Medulla oblongata (tissue), 1 donor: ENCODE measurements around the gene PRKCZ.

Source experiments
- DNase-seq: peaks from one replicate; pipeline ENCODE4 v3.0.0-alpha.2; 2015; ENCODE audit errors: extremely low spot score

PRKCZ gene

DNA sequence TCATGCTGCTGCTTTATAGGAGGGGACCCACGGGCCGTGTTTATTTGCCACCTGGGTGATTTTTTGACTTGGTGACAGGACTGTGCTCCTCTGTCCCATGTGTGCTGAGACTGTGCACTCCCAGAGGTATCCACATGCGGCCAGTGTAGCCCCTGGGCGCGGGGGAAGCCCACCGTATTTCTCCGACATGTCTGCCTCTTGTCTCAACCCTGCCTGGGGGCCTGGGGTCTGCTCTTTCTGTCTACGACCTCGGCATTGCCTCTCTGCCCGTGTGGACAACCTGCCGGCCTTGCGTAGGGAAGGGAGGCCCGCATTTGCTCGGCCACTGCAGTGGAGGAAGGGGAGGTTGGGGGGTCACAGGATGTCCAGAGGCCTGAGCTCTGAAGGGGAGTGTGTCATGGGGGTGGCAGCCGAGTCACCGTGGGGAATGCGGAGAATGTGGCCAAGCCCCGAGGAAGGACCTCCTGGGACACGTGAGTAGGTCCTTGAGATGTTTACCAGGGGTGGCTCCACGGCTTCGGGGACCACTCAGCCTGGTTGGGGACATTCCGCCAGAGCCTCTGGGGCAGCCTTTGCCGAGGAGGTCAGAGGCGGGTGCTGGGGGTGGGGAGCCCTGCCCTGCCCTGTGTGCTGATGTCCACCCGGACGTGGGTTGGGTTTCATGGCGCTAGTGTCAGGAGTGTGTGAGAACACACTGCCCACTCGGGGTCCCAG is 11.0 kb downstream of the PRKCZ start:
- DNase-seq, result no peak

DNA sequence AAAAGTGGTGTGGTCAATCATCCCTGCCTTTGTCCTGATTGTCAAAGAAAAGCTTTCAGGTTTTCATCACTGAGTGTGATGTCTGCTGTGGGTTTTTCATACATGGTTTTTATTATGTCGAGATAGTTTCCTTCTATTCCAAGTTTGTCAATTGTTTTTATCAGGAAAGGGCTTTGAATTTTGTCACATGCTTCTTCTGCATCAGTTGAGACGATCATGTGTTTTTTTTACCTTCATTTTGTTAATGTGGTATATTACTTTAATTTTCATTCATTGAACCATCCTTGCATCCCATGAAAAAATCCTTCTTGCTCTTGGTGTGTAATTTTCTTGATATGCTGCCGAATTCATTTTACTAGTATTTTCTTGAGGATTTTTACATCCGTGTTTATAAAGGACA is 15.5 kb downstream of the PRKCZ start:
- DNase-seq, result no peak

DNA sequence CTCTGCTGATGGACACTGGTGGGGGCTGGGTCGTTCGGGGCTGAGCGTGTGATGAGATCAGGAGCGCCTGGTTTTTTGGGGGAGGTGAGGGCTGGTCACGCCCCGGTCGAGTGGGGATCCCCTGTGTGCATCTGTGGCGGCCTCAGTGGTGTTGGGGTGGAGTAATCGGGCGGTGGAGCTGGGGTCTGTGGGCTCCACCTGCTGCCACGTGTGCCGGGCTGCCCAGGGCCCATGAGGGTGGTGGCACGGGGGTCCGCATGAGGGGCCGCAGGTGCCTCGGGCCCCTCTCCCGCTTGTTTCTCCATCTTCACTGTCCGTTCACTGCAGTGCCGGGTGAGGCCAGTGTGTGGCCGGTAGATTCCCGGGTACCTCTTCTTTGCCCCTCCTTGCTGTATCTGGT is 17.2 kb downstream of the PRKCZ start:
- no peak for DNase-seq

DNA sequence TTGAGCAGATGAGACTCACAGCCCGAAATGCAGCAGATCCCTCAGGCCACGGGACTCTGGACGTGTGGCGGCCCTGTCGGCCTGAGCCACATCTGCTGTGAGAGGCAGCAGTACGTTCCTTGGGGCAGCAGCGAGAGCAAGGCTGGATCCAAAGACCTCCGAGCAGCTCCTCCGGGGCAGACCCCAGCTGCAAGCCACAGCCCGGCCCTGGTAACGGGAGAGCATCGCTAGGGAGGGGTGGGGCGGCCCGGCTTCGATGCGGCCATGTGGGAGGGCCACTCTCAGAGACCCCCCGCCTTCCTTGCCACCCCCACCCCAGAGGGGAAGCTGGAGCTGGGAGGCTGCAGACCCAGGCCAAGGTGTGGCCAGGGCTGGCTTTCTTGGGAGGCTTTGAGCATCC is 17.8 kb downstream of the PRKCZ start:
- DNase-seq, result no peak

DNA sequence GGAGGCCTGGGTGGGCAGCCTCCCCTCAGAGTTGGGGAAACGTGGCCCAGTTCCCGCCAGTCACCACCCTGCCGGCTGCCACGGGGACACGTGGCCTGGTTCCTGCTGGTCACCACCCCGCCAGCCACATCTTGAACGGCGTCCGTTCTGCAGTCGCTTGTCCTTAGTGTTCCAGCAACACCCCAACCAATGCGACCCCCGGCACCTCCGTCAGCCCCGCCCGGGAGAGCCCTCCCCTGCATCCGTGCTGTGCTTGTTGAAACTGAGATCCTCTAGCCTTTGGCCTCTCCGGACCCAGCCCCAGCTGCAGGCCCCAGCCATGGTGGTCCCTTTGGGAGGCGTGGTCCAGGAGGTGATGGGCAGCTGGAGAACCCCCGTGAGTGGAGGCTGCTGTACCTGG is 18.7 kb downstream of the PRKCZ start:
- no peak for DNase-seq

DNA sequence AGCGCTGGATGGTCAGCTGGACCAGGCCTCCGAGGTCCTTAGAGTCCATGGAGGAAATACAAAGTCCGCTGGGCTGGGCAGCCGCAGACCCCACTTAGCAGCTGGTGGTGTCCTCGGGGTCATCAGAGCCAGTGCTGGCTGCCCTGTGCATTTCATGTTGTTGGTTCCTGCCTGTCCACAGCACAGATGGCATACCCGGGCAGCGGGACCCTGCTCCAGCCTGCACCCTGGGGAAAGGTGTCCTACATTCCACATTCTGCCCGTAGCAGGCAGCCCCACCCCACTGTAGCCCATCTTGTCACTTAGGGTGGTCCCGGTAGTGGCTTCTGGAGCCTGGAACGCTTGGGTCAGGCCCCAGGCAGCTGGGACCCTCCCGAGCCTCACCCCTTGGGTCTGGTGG is 19.8 kb downstream of the PRKCZ start:
- no peak for DNase-seq

DNA sequence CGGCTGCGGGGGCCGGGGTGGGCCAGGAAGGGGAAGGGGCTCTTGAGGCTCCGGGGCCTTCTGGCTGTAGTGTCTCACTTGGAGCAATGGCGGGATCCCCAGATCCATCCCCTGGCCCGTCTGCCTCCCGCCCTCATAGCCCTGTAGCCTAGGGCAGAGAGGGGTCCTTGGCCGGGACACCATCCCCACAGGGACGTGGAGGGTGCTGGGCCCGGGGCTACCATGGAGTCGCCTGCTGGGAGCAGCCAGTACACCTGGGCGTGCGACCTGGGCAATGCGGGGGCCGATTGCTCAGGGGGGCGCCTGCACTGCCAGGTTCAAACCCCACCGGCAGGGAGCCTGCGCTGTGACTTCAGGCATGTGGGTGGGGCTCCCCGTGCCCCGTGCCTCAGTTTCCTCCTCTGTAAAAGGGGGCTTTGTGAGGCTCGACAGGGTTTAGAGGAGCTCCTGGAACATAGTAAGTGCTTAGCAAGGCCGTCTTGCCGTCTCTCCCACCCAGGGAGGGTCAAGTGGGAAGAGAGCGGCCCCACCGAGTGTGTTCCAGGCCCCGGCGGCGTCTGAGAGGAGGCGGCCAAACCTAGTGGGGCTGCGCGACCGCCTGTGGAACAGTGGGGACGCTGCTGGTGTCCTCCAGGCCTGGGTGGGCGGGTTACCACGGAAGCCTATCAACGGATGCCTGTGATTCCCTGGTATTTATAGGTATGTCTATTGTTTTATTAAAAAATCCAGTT is 20.8 kb downstream of the PRKCZ start:
- no peak for DNase-seq

DNA sequence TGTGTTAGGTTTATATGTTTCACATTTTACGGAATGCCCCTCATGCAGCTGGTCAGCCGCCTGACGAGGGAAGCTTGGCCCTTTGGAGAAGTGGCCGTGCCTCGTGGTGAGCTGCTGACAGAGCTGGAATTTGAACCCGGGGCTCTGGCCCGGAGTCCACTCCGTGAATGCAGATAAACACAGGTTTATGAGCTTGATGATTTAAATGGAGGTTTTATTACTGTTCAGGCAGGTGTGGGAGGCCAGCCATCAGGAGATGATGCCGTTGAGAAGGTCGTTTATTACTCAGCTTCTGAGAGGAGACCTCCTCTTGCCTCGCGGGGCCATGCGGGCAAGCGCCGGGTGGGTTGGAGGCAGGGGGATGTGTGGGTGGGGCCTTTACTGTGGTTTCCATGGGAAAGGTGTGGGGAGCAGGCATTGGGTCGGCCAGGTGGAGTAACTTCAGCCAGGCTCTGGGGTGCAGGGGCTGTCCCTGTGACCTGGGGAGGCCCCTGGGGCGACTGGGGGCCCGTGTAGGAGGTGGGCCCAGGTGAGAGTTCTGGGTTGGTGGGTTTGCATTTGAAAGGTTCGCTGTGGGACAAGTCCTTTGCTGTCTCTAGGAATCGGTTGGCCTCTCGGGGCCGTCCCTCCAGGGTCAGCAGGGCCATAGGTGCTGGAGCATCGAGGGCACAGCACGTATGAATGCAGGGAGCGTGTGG is 22.0 kb downstream of the PRKCZ start:
- no peak for DNase-seq

DNA sequence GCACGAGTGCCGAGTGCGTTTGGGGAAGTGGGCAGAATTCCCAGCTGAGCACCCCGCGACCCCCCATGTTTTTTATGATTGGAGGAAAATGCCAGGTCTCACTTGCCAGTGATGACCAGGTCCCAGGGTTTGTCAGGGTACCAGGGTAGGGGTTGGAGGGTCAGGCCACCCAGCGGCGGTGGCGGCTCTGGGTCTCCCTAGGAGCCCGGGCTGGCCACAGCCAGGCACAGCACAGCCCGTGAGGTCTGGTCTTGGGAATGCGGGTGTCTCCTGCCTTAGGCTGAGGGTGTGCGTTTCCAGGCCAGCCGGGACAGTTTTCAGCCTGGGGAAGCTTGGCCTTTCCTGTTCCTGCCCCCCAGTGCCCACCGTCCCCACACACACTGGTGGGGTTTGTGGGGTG is 22.7 kb downstream of the PRKCZ start:
- no peak for DNase-seq

DNA sequence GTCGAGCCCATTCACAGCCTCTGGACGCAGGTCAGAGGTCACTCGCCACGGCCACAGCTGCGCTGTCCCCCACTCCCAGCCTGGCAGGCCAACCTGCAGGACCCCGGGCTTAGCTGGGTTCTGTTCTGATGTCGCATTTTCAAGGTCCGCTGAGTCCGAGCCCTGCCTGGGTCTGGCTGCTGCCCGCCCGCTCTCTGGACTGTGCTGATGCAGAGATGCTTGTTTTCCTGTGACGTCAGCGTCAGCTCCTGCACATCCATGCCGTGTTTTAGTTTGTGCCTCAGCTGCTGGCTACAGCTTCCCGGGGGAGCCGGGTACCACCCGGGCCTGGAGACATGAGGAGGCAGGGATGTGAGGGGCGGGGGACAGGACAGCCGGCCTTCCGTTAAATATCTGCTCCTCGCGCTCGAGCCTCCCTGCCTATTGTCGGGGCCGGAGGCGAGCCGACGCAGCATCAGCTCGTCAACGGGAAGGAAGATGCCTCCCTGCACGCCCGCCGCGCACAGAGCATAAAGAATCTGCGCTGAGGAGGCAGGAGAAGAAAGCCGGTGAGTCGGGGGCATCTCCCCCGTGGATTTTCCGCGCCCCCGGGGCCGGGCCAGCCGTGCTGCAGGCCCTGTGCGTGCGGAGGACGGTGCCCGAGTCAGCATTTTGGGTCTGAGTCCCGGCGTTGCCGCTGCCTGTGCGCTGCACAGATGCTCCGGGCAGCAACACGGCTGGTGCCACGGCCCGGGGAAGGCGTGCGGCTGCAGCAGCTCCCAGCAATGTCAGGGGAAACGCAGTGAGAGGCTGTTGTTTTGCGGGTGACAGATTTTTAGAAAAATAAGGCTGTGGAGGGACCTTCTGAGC is 23.4 kb downstream of the PRKCZ start:
- peak; percentile 86 for DNase-seq

DNA sequence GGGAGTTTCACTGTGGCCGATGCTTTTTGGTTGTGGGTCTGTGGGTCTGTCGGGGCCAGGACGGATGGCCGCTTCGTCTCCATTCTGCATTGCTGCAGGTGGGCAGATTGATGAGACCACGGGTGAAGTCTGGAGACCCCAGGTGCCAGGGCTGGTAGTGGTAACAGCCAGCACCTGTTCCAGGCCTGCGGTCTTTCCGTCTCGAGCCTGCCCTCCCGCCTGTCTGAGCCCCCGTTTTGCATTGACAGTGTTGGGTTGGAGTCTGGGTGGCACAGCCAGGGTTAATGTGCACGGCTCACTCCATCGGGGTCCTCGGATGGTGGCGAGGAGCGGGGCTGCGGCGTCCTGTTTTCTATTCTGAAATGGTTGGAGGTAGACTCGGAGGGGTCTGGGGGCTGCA is 24.2 kb downstream of the PRKCZ start:
- DNase-seq, result no peak

DNA sequence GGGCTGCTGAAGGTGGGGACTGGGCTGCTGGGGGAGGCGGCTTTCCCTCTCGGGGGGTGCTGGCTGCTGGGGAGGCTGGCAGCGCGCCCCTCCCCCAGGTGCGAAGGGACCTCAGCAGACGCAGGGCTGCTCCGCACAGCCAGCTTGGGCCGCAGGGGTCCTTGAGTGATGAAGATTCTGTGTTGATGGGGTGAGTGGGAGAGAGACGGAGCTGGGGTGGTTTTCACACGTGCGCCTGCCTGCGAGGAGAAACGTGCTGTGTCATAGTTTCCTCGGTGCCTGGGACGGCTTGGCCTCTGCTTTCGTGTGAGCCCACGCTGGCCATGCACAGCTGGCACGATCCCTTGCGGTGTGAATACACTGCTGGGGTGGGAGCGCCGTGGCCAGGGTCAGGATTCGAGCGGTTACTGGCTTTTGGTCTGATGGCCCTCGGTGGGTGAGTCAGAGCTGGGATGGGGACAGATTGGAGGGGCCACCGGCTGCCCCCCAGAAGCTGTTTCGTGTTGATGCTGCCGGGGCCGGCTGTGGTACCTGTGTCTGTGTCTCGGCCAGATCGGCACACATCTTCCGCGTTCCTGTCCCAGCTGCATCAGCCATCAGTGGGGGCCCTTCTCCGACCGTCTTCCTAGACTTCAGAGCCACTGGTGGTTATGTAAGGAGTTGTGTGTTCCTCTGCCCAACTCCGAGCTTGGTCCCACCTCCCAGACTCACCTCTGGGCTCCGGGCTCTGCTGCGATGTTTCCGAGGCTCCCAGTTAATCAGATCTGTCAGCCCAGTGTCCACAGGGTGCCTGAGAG is 24.9 kb downstream of the PRKCZ start:
- DNase-seq, result no peak

DNA sequence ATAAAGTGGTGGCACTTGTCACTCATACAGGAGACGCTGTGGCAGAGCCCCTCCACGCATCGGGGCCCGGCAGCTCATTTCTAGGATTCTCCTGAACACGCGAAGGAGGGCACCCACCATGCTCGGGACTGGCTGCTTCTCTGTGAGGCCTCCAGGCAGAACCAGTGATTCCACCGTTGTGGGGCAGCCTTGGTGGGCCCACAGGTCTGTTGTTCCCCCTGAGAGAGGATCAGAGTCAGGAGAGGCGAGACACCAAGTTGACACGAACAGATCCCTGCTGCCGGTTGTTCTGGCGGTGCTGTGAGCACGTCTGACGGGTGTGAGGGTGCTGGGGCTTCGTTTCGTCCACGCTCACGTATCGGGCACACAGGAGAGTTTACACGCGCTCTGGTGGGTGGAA is 26.6 kb downstream of the PRKCZ start:
- no peak for DNase-seq

DNA sequence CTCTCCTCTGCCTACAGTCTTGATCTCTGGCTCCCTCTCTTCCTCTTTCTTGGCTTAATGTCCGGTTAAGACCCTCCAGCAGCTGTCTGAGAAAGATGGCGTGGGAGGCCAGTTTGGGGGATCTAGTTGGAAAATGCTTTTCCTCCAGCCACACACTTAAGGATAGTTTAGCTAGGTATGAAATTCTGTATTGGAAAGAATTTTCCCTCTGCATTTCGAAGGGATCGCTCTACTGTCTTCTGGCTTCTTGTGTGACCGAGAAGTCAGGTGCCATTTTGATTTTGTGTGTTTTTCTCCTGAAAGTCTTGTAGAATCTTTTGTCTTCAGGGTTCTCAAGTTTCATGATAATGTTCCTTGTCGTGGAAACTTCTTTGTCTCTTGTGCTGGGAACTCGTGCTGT is 28.0 kb downstream of the PRKCZ start:
- DNase-seq, result no peak

DNA sequence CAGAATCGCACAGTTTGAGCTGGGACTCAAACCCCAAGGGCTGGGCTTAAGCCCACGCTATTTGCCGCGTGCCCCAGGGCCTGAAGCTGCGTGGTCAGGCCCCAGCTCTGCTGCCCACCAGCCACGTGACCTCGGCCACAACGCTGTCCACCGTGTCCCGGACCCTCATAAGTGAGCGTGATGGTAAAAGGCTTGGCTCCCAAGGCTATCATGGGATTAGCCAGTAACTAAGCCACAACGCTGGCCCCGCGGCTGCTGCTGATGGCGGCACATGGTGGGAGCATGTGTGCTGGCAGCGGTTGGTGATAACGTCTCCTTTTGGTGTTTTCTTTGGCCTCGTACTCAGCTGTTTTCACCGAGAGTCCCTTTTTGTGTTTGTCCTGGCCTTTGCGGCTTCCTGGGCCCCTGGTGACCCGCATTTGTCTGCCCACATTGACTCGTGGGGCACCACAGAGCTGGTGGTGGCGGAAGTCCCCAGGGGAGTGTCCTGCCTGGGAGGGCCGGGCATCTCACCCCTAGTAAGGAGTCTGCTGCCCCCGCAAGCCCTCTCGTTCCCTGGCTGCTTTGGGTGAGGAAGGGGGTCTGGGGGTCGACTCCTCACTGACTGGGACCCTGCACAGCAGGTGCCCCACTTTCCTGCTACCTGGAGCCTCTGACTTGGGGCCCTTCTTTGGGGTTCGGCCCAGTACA is 29.3 kb downstream of the PRKCZ start:
- DNase-seq, result no peak

DNA sequence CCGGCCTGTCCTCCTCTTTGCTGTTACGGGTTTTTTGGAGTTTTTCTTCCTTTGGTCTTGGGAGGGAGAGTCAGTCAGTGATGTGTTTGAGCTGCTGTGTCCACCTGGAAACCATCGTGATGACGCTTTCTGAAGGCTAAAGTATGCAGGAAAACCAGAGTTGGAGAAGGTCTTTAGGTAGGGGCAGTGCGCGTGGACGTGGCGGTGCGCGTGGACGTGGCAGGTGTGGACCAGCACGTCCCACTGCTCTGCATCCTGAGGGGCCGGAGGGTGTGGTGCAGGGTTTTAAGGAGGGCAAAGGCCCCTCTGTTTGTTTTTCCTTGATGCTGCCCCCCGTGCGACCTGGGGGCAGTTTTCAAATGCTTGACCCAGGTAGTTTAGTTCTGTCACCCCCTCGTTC is 29.9 kb downstream of the PRKCZ start:
- no peak for DNase-seq

DNA sequence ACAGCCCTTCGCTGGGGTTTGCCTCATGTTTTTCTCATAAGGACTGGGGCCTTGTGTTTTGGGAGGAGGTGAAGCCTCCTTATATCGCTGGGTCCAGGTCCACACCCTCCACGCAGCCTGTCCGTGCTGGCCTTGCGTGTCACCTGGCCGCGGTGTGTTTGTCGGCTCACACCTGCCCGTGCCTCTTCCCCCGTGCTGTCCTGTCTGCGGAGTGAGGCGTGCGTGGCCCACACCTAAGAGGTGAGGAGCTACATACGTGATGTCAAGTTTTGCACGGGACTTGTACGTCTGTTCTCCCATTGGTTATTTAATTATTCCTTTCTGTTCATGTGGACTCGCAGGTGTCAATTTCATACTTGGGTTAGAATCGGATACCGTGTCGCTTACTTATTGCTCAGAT is 30.7 kb downstream of the PRKCZ start:
- no peak for DNase-seq

DNA sequence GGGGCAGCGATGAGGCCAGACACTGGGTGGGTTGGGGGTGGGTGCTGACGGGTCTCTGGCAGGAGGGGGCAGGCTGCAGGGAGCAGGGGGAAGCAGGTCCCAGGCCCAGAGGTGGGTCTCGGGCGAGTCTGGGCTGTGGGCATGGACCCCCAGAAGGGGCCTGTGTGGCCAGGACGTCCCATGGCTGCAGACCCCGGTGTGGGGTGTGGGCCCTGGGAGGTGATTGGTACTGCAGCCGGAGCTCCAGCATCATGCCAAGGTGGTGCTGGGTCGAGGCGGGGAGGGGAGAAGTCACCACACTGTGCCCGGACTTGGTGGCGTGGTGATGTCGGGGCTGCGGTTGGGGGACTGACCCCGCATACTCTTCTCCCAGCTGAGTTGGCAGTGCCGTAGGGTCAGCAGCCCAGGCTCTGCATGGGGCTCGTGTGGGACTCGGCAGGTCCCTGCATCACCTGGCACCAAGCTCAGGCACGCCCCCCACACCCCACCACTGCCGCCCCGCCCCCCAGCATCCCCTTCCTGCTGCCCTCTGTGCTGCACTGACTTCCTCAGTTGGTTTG is 31.2 kb downstream of the PRKCZ start:
- no peak for DNase-seq

DNA sequence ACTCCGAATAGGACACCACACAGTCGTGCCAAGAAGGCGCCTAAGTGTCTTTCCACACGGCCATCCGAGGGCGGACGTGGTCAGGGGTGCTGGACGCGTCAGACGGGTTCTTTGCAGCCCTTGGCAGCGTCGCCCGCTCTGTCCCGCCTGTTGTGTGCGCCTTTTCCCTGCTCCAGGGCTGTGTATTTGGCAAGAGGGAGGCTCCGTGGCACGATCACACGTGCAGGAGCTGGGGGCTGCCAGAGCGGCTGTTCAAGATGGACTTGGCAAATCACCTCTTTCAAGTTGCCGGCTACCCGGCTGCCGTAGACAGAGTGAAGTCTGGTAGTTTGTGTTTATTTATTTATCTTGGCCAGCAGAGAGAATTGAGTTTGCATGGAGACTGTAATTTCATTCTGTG is 31.9 kb downstream of the PRKCZ start:
- no peak for DNase-seq

DNA sequence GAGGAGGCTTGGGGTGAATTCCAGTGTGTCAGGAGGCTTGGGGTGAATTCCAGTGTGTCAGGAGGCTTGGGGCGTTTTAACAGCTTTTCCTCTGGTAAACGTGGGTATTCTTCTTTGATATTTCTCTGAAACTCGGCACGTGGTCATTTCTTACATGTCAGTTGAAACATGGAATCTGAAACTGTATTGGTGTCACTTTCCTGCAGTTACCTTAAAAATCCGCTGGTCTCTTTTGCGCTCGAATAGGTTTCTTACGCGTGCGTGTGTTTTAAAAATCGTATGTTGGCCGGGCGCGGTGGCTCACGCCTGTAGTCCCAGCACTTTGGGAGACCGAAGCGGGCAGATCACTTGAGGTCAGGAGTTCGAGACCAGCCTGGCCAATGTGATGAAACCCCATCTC is 33.5 kb downstream of the PRKCZ start:
- DNase-seq, result no peak
